GM18511 (cell line): ENCODE results near the gene COL12A1.

Experiments used
- ATAC-seq: cut with Tn5 transposase; IDR thresholded peaks from one replicate; pipeline ENCODE4 v1.9.1; 2021; ENCODE audit warnings: mild to moderate bottlenecking, moderate library complexity; ENCODE audit not compliant: unreplicated experiment

COL12A1 gene

GRCh38 chr6:75107913-75108312 lies 97.9 kb downstream of the COL12A1 start:
- no peak for ATAC-seq

GRCh38 chr6:75106426-75106825 lies 99.4 kb downstream of the COL12A1 start:
- no peak for ATAC-seq

- ATAC-seq, result no peak
Measured at GRCh38 chr6:75103431-75103830, 102.4 kb downstream of the COL12A1 start.

GRCh38 chr6:75102301-75102700 lies 103.6 kb downstream of the COL12A1 start:
- ATAC-seq, result no peak

- no peak for ATAC-seq
Measured at GRCh38 chr6:75101896-75102295, 104.0 kb downstream of the COL12A1 start.

- no peak for ATAC-seq
Measured at GRCh38 chr6:75098709-75099108, 107.1 kb downstream of the COL12A1 start.

- ATAC-seq, result no peak
Measured at GRCh38 chr6:75096966-75097365, 108.9 kb downstream of the COL12A1 start.

- ATAC-seq, result no peak
Measured at GRCh38 chr6:75094614-75095200, 111.1 kb downstream of the COL12A1 start.

- ATAC-seq, result no peak
Measured at GRCh38 chr6:75091467-75092190, 114.2 kb downstream of the COL12A1 start.

GRCh38 chr6:75090576-75090975 lies 115.3 kb downstream of the COL12A1 start:
- ATAC-seq, result no peak

- no peak for ATAC-seq
Measured at GRCh38 chr6:75089921-75090320, 115.9 kb downstream of the COL12A1 start.

- no peak for ATAC-seq
Measured at GRCh38 chr6:75089151-75089897, 116.5 kb downstream of the COL12A1 start.

- no peak for ATAC-seq
Measured at GRCh38 chr6:75085931-75086635, 119.8 kb downstream of the COL12A1 start.

- ATAC-seq, result no peak
Measured at GRCh38 chr6:75084872-75085381, 120.9 kb downstream of the COL12A1 start.

- no peak for ATAC-seq
Measured at GRCh38 chr6:75084018-75084417, 121.8 kb downstream of the COL12A1 start.

GRCh38 chr6:75081921-75082320 lies 123.9 kb downstream of the COL12A1 start:
- ATAC-seq, result no peak

- ATAC-seq, result no peak
Measured at GRCh38 chr6:75081047-75081446, 124.8 kb downstream of the COL12A1 start.

GRCh38 chr6:75079589-75079988 lies 126.3 kb downstream of the COL12A1 start:
- no peak for ATAC-seq

- ATAC-seq, result no peak
Measured at GRCh38 chr6:75077701-75078100, 128.2 kb downstream of the COL12A1 start.

- no peak for ATAC-seq
Measured at GRCh38 chr6:75076009-75076408, 129.8 kb downstream of the COL12A1 start.

GRCh38 chr6:75070244-75070643 lies 135.6 kb downstream of the COL12A1 start:
- ATAC-seq, result no peak
